Left forelimb (tissue), 1 donor: ENCODE results near the gene ZNF324B.
A peak's percentile ranks its signal among the peaks of the same experiment; 100 is the strongest.
"Not testable (repeated sequence)": the region's sequence is repeated elsewhere in the genome, so short reads cannot be mapped to it uniquely, and the experiment has no call there.

Experiments
- DNase-seq: peaks from one replicate; pipeline ENCODE4 v3.0.0-alpha.2; 2018; ENCODE audit warnings: low spot score

Gene ZNF324B

GRCh38 chr19:58451358-58452101 is at the start of gene ZNF324B:
Gene ZNF324B (plus strand): TSS chr19:58451622. CDS start chr19:58453702, 2,080 bp downstream.
- DNase-seq: peak; percentile 96

GRCh38 chr19:58401840-58402421 is 49.5 kb upstream of the ZNF324B start:
- no peak for DNase-seq

GRCh38 chr19:58403920-58404478 is 47.4 kb upstream of the ZNF324B start:
- not testable (repeated sequence) for DNase-seq

- DNase-seq: no peak
These were observed 44.4 kb upstream of the ZNF324B start for GRCh38 chr19:58406818-58407657.

- no peak for DNase-seq
These were observed 43.7 kb upstream of the ZNF324B start for GRCh38 chr19:58407658-58408151.

GRCh38 chr19:58408152-58409009 is 43.0 kb upstream of the ZNF324B start, which contains the start of gene ZNF584:
Gene ZNF584 (plus strand): TSS chr19:58408649. CDS start chr19:58409148, 499 bp downstream.
- DNase-seq: peak; percentile 97

- no peak for DNase-seq
These were observed 42.2 kb upstream of the ZNF324B start for GRCh38 chr19:58409010-58409790.

GRCh38 chr19:58416604-58417003 is 34.8 kb upstream of the ZNF324B start:
- no peak for DNase-seq

GRCh38 chr19:58417071-58417470 is 34.4 kb upstream of the ZNF324B start:
- DNase-seq: no peak

GRCh38 chr19:58428617-58429016 is 22.8 kb upstream of the ZNF324B start:
- no peak for DNase-seq

- no peak for DNase-seq
These were observed 21.7 kb upstream of the ZNF324B start for GRCh38 chr19:58429745-58430144.

- DNase-seq: no peak
These were observed 17.2 kb upstream of the ZNF324B start for GRCh38 chr19:58434217-58434616.

- DNase-seq: peak; percentile 94
These were observed 11.6 kb upstream of the ZNF324B start, which contains the start of gene ZNF132 for GRCh38 chr19:58439576-58440554. Gene ZNF132 (minus strand): TSS chr19:58440153. CDS start chr19:58439821, 332 bp downstream.

- no peak for DNase-seq
These were observed 10.9 kb upstream of the ZNF324B start for GRCh38 chr19:58440556-58440955.

GRCh38 chr19:58442986-58443385 is 8.4 kb upstream of the ZNF324B start:
- not testable (repeated sequence) for DNase-seq

GRCh38 chr19:58448860-58449259 is 2.6 kb upstream of the ZNF324B start:
- not testable (repeated sequence) for DNase-seq

- DNase-seq: not testable (repeated sequence)
These were observed 1.4 kb upstream of the ZNF324B start for GRCh38 chr19:58449980-58450379.

GRCh38 chr19:58450856-58451357 is 515 bp upstream of the ZNF324B start:
- no peak for DNase-seq

- DNase-seq: no peak
These were observed 2.3 kb downstream of the ZNF324B start for GRCh38 chr19:58453743-58454142.
